Measurements from ENCODE around the gene SLC25A44. TPM values are rescaled to one million over a fixed set of nuclear protein-coding genes. Genes with fewer than 3 reads are reported as not detected.

The SLC25A44 gene
- total RNA-seq, 3 donors from 2014 or later: 19.8 to 31.1 (median 24.8) TPM

- no peak for DNase-seq
- intact Hi-C loops (cut with DNase I, micrococcal nuclease): no loop called here
- Histone ChIP-seq H3K9me3 (no peaks in the 10 kb centered on the region), H3K4me3 (no peak overlapping the region), H3K36me3 (ENCODE audit: low read depth) (peaks cover 4% of the 10 kb centered on the region), H3K4me1 (ENCODE audit: low read depth) (peaks cover 16% of the 10 kb centered on the region)
- TF ChIP-seq CTCF (IDR thresholded peaks at IDR 0.05): no peak
- ATAC-seq: no peak
Measured at GRCh38 chr1:156248323-156248683, 54.4 kb downstream of the SLC25A44 start.

- H3K36me3 ChIP-seq (ENCODE audit: low read depth): peaks cover 4% of the 10 kb centered on the region
- ATAC-seq: no peak
- H3K4me1 ChIP-seq (ENCODE audit: low read depth): peaks cover 16% of the 10 kb centered on the region
- H3K4me3 ChIP-seq: no peak overlapping the region
- intact Hi-C loops (cut with DNase I, micrococcal nuclease): no loop called here
- no peak for TF ChIP-seq CTCF (IDR thresholded peaks at IDR 0.05)
- no peak for DNase-seq
- no peaks in the 10 kb centered on the region for H3K9me3 ChIP-seq
Measured at GRCh38 chr1:156249593-156249992, 55.7 kb downstream of the SLC25A44 start.

- no peak for TF ChIP-seq CTCF (IDR thresholded peaks at IDR 0.05)
- Histone ChIP-seq H3K4me3 (no peak overlapping the region), H3K9me3 (no peaks in the 10 kb centered on the region), H3K36me3 (ENCODE audit: low read depth) (peaks cover 4% of the 10 kb centered on the region), H3K4me1 (ENCODE audit: low read depth) (peaks cover 6% of the 10 kb centered on the region)
- DNase-seq: no peak
- no peak for ATAC-seq
- intact Hi-C loops (cut with DNase I, micrococcal nuclease): no loop called here
Measured at GRCh38 chr1:156251527-156251926, 57.6 kb downstream of the SLC25A44 start.

- Histone ChIP-seq H3K9me3 (no peaks in the 10 kb centered on the region), H3K36me3 (ENCODE audit: low read depth) (peaks cover 4% of the 10 kb centered on the region)
Measured at GRCh38 chr1:156253634-156254033, 59.7 kb downstream of the SLC25A44 start.

GRCh38 chr1:156257711-156258110, 63.8 kb downstream of the SLC25A44 start:
- no peak for TF ChIP-seq CTCF (IDR thresholded peaks at IDR 0.05)
- intact Hi-C loops (cut with DNase I, micrococcal nuclease): no loop called here

More at GRCh38 chr1:156253634-156254033, 59.7 kb downstream of the SLC25A44 start:
- Histone ChIP-seq H3K4me1 (ENCODE audit: low read depth) (no peaks in the 10 kb centered on the region), H3K4me3 (no peak overlapping the region)
- ATAC-seq: no peak
- intact Hi-C loops (cut with DNase I, micrococcal nuclease): no loop called here
- TF ChIP-seq CTCF (IDR thresholded peaks at IDR 0.05): no peak
- DNase-seq: no peak

GRCh38 chr1:156258859-156259258, 65.0 kb downstream of the SLC25A44 start:
- Histone ChIP-seq H3K9me3 (no peaks in the 10 kb centered on the region), H3K36me3 (ENCODE audit: low read depth) (peaks cover 25% of the 10 kb centered on the region), H3K4me3 (no peak overlapping the region), H3K4me1 (ENCODE audit: low read depth) (no peaks in the 10 kb centered on the region)
- no peak for ATAC-seq
- no peak for DNase-seq
- intact Hi-C loops (cut with DNase I, micrococcal nuclease): no loop called here
- no peak for TF ChIP-seq CTCF (IDR thresholded peaks at IDR 0.05)

More at GRCh38 chr1:156257711-156258110, 63.8 kb downstream of the SLC25A44 start:
- peaks cover 23% of the 10 kb centered on the region for H3K36me3 ChIP-seq (ENCODE audit: low read depth)
- ATAC-seq: no peak
- H3K9me3 ChIP-seq: no peaks in the 10 kb centered on the region
- H3K4me1 ChIP-seq (ENCODE audit: low read depth): no peaks in the 10 kb centered on the region
- no peak overlapping the region for H3K4me3 ChIP-seq
- DNase-seq: no peak

All from mucosa of descending colon (tissue), 3 donors.